Measurements from ENCODE around the gene LZTFL1. TPM values are rescaled to one million over a fixed set of nuclear protein-coding genes. Genes with fewer than 3 reads are reported as not detected.

LZTFL1 gene
- polyA plus RNA-seq, 6 donors from 2014 or later = 3.9 to 15.7 (median 13.9) TPM

DNA sequence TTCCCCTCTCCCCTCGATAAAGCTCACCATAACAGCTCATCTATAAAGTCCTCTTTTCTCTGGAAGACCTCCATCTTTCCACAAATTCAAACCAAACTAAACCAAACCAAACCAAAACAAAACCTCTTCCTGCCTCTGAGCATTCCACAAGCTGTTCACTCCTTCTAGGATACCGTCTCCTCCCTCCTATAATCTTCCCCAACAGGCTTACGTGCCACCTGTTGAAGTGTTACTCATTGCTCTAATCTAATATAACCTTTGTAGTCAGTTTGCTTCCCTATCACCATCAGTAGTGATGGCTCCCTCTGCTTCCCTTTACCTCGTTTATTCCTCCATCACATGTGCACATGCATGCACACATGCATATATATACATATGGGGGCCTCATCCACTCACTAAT is 31.7 kb upstream of the LZTFL1 start:
- H3K4me1 Mint-ChIP-seq = peaks cover 18 to 31% (median 29%) of the 10 kb centered on the region in 3 donors
- ATAC-seq (ENCODE audit: low read depth in 2 of 2) = no peak
- H3K9me3 Mint-ChIP-seq = peaks cover 0 to 7% (median 4%) of the 10 kb centered on the region in 7 donors
- peaks cover 4 to 8% of the 10 kb centered on the region in 2 donors for H3K36me3 Mint-ChIP-seq
- no peak for DNase-seq
- no peak overlapping the region for H3K27ac Mint-ChIP-seq
- H3K4me3 Mint-ChIP-seq = peak overlapping the region in 1 of 8 donors; percentile 77
- H3K27me3 Mint-ChIP-seq = no peaks in the 10 kb centered on the region

DNA sequence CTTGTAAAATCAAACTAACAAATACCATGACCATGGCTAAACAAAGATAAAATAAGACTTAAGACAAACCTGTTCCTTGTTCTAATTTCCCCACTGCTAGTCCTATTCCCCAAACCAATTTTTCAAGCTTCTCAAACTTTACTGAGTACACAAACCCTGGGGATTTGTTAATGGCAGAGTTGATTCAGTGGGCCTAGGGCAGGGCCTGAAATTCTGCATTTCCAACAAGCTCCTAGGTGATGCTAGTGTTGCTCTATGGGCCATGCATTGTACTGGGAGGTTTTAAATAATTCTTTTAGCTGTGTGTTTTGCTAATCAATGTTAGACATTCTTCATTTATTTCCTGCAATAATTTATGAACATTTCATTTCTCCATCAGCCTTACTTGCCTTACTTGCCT is 31.1 kb upstream of the LZTFL1 start:
- Mint-ChIP-seq H3K36me3 (peaks cover 4 to 8% of the 10 kb centered on the region in 2 donors), H3K9me3 (peaks cover 0 to 7% (median 4%) of the 10 kb centered on the region in 7 donors), H3K4me1 (peaks cover 18 to 31% (median 30%) of the 10 kb centered on the region in 3 donors), H3K27me3 (no peaks in the 10 kb centered on the region), H3K4me3 (no peak overlapping the region), H3K27ac (no peak overlapping the region)
- no peak for ATAC-seq (ENCODE audit: low read depth in 2 of 2)
- no peak for DNase-seq

DNA sequence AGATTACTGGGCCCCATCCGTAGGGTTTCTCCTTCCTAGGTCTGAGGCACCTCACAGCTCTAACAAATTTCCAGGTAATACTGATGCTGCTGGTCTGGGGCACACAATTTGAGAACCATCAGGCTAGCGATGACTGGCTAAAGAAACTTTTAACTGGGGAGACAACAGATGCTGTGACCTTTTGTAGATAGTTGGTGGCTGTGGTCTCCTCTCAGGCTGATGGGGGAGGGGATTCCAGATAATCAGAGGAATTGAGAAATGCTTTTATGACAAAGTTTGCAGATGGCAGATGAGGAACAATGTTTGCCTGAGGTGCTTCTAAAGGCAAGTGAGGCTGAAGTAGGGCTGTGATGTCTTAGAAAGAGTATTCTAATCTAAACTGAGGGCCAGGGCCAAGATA is 30.6 kb upstream of the LZTFL1 start:
- Mint-ChIP-seq H3K36me3 (peaks cover 4 to 8% of the 10 kb centered on the region in 2 donors), H3K9me3 (peaks cover 0 to 7% (median 4%) of the 10 kb centered on the region in 7 donors), H3K4me1 (peaks cover 18 to 31% (median 30%) of the 10 kb centered on the region in 3 donors), H3K27ac (peak overlapping the region in 2 of 6 donors; percentile 4 to 64), H3K27me3 (no peaks in the 10 kb centered on the region), H3K4me3 (no peak overlapping the region)
- ATAC-seq (ENCODE audit: low read depth in 2 of 2) (no peak), DNase-seq (no peak)

DNA sequence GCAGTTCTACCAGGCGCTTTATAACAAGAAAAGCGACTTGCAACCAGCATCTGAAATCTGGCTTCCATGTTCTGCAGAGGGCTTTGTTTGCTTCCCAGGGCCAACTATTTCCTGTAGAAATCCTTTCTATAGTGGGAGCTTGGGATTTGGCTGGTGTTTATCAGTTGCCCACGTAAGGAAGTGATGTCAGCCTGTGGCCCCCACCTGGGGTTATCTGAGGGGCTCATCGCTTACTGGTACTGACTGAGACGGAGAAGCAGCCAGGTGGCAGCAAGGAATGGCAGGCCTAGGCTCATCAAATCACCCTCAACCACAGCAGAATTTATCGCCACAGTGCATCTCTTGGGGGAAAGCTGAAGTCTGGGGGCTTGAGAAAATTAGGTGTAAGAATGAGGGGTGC is 29.9 kb upstream of the LZTFL1 start:
- Mint-ChIP-seq H3K27me3 (no peaks in the 10 kb centered on the region), H3K4me3 (no peak overlapping the region), H3K4me1 (peaks cover 18 to 31% (median 30%) of the 10 kb centered on the region in 3 donors), H3K9me3 (peaks cover 0 to 7% (median 4%) of the 10 kb centered on the region in 7 donors), H3K36me3 (peaks cover 4 to 8% of the 10 kb centered on the region in 2 donors), H3K27ac (peak overlapping the region in 1 of 6 donors; percentile 61)
- DNase-seq = no peak
- no peak for ATAC-seq (ENCODE audit: low read depth in 2 of 2)

DNA sequence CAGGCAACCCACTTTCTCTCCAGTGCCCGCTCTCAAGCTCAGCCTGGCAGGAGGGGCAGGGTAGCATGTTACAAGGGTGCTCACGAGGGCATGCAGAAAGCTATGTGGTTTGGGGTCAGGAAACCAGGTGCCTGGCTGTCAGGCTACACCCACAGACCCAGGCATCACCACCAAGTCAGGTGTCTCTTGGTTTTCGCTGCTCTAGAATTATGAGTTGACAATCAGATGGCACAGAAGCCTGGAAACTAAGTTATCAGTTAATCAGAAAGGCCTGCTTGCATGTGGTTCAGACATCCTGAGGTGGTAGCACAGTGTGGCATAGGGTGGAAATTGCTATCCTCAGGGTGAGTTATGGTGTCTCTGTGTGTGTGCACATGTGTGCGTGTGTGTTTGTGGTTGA is 28.2 kb upstream of the LZTFL1 start:
- H3K4me3 Mint-ChIP-seq = peak overlapping the region in 5 of 8 donors; percentile 1 to 77 (median 44)
- H3K4me1 Mint-ChIP-seq = peaks cover 20 to 39% (median 37%) of the 10 kb centered on the region in 3 donors
- DNase-seq = peak; percentile 55
- H3K36me3 Mint-ChIP-seq = peaks cover 4 to 8% of the 10 kb centered on the region in 2 donors
- no peaks in the 10 kb centered on the region for H3K27me3 Mint-ChIP-seq
- peaks cover 0 to 7% (median 4%) of the 10 kb centered on the region in 7 donors for H3K9me3 Mint-ChIP-seq
- ATAC-seq (ENCODE audit: low read depth in 2 of 2) = peak; percentile 96 to 99
- H3K27ac Mint-ChIP-seq = peak overlapping the region in 2 of 6 donors; percentile 5 to 90

DNA sequence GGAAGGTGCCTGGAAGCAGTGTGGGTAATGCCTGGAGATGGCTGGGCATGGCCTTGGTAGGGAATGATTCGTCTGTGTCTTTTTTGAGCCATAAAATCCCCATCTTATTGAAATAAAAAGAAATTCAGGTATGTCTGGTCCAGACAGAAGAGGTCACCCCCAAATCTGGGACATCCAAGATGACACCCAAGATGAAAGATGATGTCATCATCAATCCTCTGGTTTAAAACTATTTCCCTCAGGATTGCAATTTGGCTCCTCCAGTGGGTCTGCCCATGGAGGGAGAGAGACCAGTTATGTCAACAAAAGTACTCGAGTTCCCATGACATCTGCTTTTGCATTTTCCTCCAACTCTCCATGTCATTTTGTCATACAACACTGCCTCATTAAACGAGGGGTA is 27.7 kb upstream of the LZTFL1 start:
- H3K9me3 Mint-ChIP-seq = peaks cover 0 to 7% (median 4%) of the 10 kb centered on the region in 7 donors
- no peak for DNase-seq
- peak overlapping the region in 3 of 6 donors; percentile 27 to 90 (median 71) for H3K27ac Mint-ChIP-seq
- no peaks in the 10 kb centered on the region for H3K27me3 Mint-ChIP-seq
- ATAC-seq (ENCODE audit: low read depth in 2 of 2) = no peak
- H3K4me1 Mint-ChIP-seq = peaks cover 22 to 43% (median 41%) of the 10 kb centered on the region in 3 donors
- peaks cover 3 to 8% of the 10 kb centered on the region in 2 donors for H3K36me3 Mint-ChIP-seq
- H3K4me3 Mint-ChIP-seq = peak overlapping the region in 4 of 8 donors; percentile 28 to 77 (median 46)

DNA sequence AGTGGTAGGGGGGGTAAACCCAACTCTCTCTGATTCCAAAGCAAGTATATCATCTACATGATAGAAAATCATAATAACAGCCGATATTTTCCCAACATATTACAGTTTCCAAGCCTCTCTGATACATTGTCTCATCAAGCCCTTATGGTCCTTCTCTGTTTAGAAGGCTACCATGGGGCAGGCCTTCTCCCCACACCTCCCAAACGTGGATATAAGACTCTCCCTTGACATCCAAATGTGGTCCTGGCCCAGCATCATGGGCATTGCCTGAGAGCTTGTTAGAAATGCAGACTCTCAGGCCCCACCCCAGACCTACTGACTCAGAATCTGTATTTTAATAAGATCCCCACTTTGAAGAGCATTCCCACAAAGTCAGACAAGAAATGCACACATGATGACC is 26.7 kb upstream of the LZTFL1 start:
- Mint-ChIP-seq H3K27me3 (no peaks in the 10 kb centered on the region), H3K36me3 (peaks cover 4 to 5% of the 10 kb centered on the region in 2 donors), H3K4me3 (no peak overlapping the region), H3K4me1 (peaks cover 22 to 43% (median 43%) of the 10 kb centered on the region in 3 donors), H3K9me3 (peaks cover 0 to 6% (median 3%) of the 10 kb centered on the region in 7 donors), H3K27ac (peak overlapping the region in 2 of 6 donors; percentile 3 to 42)
- ATAC-seq (ENCODE audit: low read depth in 2 of 2) (no peak), DNase-seq (no peak)

DNA sequence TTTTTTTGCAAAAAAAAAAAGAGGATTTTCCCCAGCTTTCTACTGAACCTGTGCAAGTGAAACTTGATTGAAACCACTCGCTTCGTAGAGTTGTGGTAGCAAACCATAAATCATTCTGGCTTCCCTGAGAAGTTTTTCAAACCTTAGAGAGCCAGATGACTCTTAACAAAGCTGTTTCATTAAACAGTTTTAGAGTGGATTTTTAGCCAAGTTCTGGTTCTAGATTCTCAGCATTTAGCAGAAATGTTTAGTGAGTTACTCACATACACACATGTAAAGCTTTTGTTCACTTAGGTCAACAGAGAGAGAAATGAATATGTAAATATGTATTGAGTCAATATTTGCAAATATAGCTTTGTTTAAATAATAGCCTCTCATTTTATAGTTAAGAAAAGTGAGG is 26.3 kb upstream of the LZTFL1 start:
- no peak for ATAC-seq (ENCODE audit: low read depth in 2 of 2)
- Mint-ChIP-seq H3K27me3 (no peaks in the 10 kb centered on the region), H3K9me3 (peaks cover 0 to 7% (median 4%) of the 10 kb centered on the region in 7 donors), H3K36me3 (peaks cover 7 to 9% of the 10 kb centered on the region in 2 donors), H3K4me3 (no peak overlapping the region), H3K4me1 (peaks cover 25 to 43% (median 43%) of the 10 kb centered on the region in 3 donors), H3K27ac (no peak overlapping the region)
- DNase-seq = no peak

DNA sequence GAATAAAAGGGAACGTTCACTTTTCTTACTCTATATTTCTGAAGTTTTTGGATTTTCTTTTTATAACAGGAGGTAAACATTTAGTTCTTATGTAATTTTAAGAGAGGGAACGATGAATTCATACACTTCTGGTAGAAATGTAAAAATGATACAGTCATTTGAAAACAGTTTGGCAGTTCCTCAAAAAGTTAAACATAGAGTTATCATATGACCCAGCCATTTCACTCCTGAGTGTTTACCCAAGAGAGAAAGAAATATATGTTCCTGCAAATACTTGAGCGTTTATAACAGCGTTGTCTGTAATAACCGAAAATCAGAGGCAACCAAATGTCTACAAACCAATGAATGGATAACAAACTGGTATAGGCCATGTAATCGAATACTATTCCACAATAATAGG is 23.6 kb upstream of the LZTFL1 start:
- DNase-seq (no peak), ATAC-seq (ENCODE audit: low read depth in 2 of 2) (no peak)
- Mint-ChIP-seq H3K9me3 (peaks cover 0 to 12% (median 5%) of the 10 kb centered on the region in 7 donors), H3K4me1 (peaks cover 17 to 33% (median 30%) of the 10 kb centered on the region in 3 donors), H3K27me3 (no peaks in the 10 kb centered on the region), H3K4me3 (peak overlapping the region in 1 of 8 donors; percentile 15), H3K36me3 (peaks cover 9 to 12% of the 10 kb centered on the region in 2 donors), H3K27ac (peak overlapping the region in 2 of 6 donors; percentile 13 to 26)

DNA sequence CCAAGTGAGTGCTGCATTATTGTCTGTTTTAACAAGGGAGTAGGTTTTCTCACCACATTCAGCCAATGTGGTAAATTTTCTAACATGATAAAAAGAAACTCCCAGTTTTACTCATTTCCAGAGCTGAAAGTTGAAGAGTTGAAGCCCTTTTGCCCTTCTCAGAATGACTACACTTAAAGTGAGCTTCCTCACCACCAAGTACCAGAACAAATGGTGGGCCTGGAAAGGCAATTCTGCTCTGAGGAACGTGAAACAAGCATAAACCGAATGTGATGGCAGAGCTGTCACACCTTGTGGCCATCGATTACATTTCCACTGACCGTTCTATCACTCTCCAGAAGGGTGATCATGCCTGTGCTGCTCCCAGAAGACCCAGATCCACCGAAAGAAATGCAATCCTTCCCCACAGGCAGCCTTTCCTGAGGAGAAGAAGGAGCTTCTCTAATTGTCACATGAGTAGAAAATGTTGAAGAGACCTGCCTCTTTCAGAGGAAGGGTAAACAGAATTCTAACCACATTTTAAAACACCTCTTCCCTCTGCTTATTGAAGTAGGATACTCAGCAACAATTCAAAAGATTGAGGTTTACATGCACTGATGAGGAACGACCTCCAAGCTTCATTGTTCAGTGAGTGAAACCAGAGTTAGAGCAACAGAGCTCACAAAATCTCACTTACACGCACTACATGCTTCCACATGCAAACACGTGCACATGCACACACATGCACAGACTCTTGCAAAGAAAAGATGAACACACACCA is 23.0 kb upstream of the LZTFL1 start:
- Mint-ChIP-seq H3K4me1 (peaks cover 12 to 28% (median 25%) of the 10 kb centered on the region in 3 donors), H3K4me3 (peak overlapping the region in 2 of 8 donors; percentile 9 to 15), H3K36me3 (peaks cover 9 to 12% of the 10 kb centered on the region in 2 donors), H3K27me3 (no peaks in the 10 kb centered on the region), H3K27ac (peak overlapping the region in 3 of 6 donors; percentile 26 to 68 (median 67)), H3K9me3 (peaks cover 0 to 12% (median 5%) of the 10 kb centered on the region in 7 donors)
- peak in 1 of 2 donors; percentile 13 for ATAC-seq (ENCODE audit: low read depth in 2 of 2)
- no peak for DNase-seq

DNA sequence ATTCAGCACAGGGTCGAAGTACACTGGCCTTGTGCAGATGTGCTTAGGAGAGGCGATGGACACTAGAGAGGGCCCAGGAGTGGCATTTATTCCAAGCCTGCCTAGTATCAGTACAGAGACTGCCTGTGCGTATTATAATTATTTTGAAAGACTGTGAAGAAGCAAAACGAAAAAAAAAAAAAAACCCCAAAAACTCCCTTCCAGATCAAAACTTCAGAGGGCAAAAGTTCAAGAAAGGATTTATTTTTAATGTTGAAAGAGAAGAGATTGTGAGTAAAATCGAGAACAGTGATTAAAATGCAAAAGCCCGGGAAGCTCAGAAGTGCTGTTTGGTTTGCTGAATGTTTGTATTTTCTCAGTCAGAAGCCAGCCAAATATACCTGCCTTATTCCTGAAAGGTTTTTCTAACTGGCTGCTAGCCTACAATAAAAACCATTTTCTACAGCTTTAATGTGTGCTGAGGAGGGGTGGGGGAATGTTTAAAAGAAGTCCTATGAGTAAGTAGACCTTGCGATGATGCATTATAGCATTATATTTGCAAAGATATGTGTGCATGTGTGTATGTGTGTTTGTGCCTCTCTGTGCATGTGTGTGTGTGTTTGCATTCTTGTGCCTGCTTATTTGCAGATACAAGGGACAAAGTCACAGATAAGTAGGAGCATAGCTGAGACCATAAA is 19.3 kb upstream of the LZTFL1 start:
- Mint-ChIP-seq H3K4me1 (peaks cover 17 to 25% (median 24%) of the 10 kb centered on the region in 3 donors), H3K27ac (peak overlapping the region in 2 of 6 donors; percentile 53 to 54), H3K36me3 (peaks cover 9 to 12% of the 10 kb centered on the region in 2 donors), H3K9me3 (peaks cover 4 to 12% (median 9%) of the 10 kb centered on the region in 7 donors), H3K4me3 (no peak overlapping the region), H3K27me3 (no peaks in the 10 kb centered on the region)
- no peak for DNase-seq
- no peak for ATAC-seq (ENCODE audit: low read depth in 2 of 2)

DNA sequence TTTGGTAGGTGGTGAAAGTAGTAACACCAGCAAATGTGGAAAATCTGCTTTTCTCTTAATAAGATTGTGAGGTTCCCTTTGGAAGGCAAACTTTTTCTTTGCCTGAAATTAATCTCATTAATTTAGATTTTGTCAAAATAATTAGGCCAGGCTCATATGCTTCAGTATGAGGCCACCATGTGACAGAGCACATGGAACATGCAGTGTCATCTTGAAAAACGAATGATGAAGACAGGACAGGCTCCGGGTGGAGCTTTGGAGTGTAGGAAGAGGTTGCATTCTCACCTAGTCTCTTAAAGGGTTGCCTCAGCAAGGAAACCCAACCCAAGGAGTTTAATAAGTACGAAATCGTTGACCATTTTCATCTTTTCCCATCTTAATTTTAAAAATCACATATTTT is 18.6 kb upstream of the LZTFL1 start:
- no peak overlapping the region for H3K27ac Mint-ChIP-seq
- peaks cover 4 to 18% (median 12%) of the 10 kb centered on the region in 7 donors for H3K9me3 Mint-ChIP-seq
- ATAC-seq (ENCODE audit: low read depth in 2 of 2) (no peak), DNase-seq (no peak)
- peaks cover 12 to 15% of the 10 kb centered on the region in 2 donors for H3K36me3 Mint-ChIP-seq
- peaks cover 17 to 25% (median 21%) of the 10 kb centered on the region in 3 donors for H3K4me1 Mint-ChIP-seq
- H3K4me3 Mint-ChIP-seq = no peak overlapping the region
- no peaks in the 10 kb centered on the region for H3K27me3 Mint-ChIP-seq

DNA sequence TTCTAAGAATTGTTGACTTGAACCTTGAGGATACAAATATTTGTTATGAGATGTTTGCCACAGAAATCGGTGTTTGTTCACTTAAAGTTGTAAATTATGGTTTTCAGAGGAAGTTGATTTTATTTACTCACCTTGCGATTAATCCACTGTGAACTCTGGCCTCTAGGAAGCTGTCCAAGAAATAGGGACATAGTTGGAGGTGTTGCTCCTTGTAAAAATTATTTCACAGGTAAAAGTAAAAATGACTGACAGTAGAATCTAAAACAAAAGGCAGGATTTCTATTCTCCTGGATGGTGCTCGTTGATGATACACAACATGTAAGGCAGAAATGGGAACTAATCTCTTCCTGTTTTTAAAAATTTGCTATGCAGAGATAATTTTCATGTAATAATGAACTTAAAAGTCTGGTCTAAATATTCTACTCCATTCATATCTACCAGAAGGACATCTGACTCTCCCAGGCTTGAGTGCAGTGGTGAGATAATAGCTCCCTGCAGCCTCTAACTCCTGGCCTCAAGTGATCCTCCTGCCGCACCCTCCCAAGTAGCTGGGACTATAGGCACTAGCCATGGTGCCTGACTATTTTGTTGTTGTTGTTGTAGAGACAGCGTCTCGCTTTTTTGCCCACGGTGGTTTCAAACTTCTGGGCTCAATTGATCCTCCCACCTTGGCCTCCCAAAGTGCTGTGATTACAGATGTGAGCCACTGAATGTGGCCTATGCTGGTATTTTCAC is 17.1 kb upstream of the LZTFL1 start:
- DNase-seq (no peak), ATAC-seq (ENCODE audit: low read depth in 2 of 2) (peak; percentile 32 to 60)
- Mint-ChIP-seq H3K9me3 (peaks cover 4 to 18% (median 12%) of the 10 kb centered on the region in 7 donors), H3K4me3 (peak overlapping the region; percentile 48 to 89 (median 82)), H3K27me3 (no peaks in the 10 kb centered on the region), H3K36me3 (peaks cover 12 to 15% of the 10 kb centered on the region in 2 donors), H3K27ac (peak overlapping the region in 5 of 6 donors; percentile 36 to 96 (median 58)), H3K4me1 (peaks cover 11 to 28% (median 14%) of the 10 kb centered on the region in 3 donors)
